ENCODE measurements around the gene PRPF6. TPM values are rescaled to one million over a fixed set of nuclear protein-coding genes. Genes with fewer than 3 reads are reported as not detected.

The PRPF6 gene
- total and polyA plus RNA-seq, 2 donors (not counting 3 experiments of a cell fraction or from before 2014, with no cell fraction given), result 35.3 to 67.4 TPM

- intact Hi-C loops (cut with micrococcal nuclease), result no loop called here
- dilution Hi-C loops (cut with MboI; ENCODE audit: extremely low pct_ligation_motif_present, low sequenced_read_pairs), result no loop called here
Measured at GRCh38 chr20:64038224-64038564, 57.3 kb downstream of the PRPF6 start.

More at GRCh38 chr20:64038224-64038564, 57.3 kb downstream of the PRPF6 start:
- no peaks in the 10 kb centered on the region for H3K79me2 ChIP-seq (ENCODE audit: control insufficient read depth, insufficient read depth, low read length)
- no peak for FAIRE-seq
- peak overlapping the region; percentile 48 for H3K4me2 ChIP-seq (ENCODE audit: insufficient read depth, low read length)
- no peaks in the 10 kb centered on the region for H3K36me3 ChIP-seq (ENCODE audit: control insufficient read depth in 2 of 2, extremely low read depth in 1 of 2, insufficient read depth in 2 of 2, low read length in 2 of 2)
- ChIA-PET POLR2A (interaction anchor here (0.6 to 2.3 kb wide), 7 partner anchors 11 to 45 kb away, joined by 3 to 21 read pairs (median 6); partner anchors contain the start of genes SOX18 and TCEA2), CTCF (interaction anchor here (0.7 to 7.5 kb wide), 23 partner anchors 8 to 541 kb away, joined by 3 to 412 read pairs (median 6); partner anchors contain the start of genes LKAAEAR1, OPRL1, PRPF6 and PTK6)
- H3K9ac ChIP-seq (replicated peaks; ENCODE audit: extremely low read depth, insufficient read depth, low read length), result peak overlapping the region; percentile 51
- TF ChIP-seq MYC (IDR thresholded peaks at IDR 0.05; ENCODE audit: low read depth, low read length) (no peak), GATA2 (IDR thresholded peaks at IDR 0.05; ENCODE audit: insufficient read depth, insufficient read length, low read depth, low read length) (no peak), POLR2AphosphoS5 (IDR thresholded peaks at IDR 0.05; ENCODE audit: insufficient read depth, low read depth, low read length) (no peak), POLR2A (IDR thresholded peaks at IDR 0.05; ENCODE audit: low read depth, low read length) (no peak), CTCF (IDR thresholded peaks at IDR 0.05; ENCODE audit: extremely low read depth in 1 of 2, insufficient read depth in 1 of 2, low read depth in 1 of 2, low read length in 2 of 2) (no peak)
- H3K4me3 ChIP-seq (replicated peaks in 1 of 3; ENCODE audit: insufficient read depth in 1 of 3, low read depth in 1 of 3, low read length in 3 of 3), result peak overlapping the region; percentile 10 to 65 (median 46)
- no peaks in the 10 kb centered on the region for H3K9me3 ChIP-seq (replicated peaks; ENCODE audit: control insufficient read depth, insufficient read depth, low read length)
- H3K27me3 ChIP-seq (ENCODE audit: control insufficient read depth in 2 of 2, insufficient read depth in 2 of 2, low read length in 2 of 2), result no peaks in the 10 kb centered on the region
- no peaks in the 10 kb centered on the region for H4K20me1 ChIP-seq (replicated peaks; ENCODE audit: control insufficient read depth, extremely low read depth, insufficient read depth, low read length)
- peaks cover 40% of the 10 kb centered on the region for H3K4me1 ChIP-seq (ENCODE audit: control insufficient read depth, extremely low read depth, insufficient read depth, low read length)
- H3K9me1 ChIP-seq (replicated peaks; ENCODE audit: control insufficient read depth, extremely low read depth, insufficient read depth, low read length), result no peaks in the 10 kb centered on the region
- no peak overlapping the region for H3K27ac ChIP-seq (ENCODE audit: insufficient read depth, low read depth, low read length)
- peak overlapping the region; percentile 43 for H2AFZ ChIP-seq (ENCODE audit: low read depth, low read length)
- DNase-seq (ENCODE audit: low read depth, low spot score), result no peak
- BruUV-seq (replicated peaks), result no TSS peak
